Measurements from ENCODE around the gene CRACR2A.

Gene CRACR2A

GRCh38 chr12:3633396-3633795 lies 119.5 kb downstream of the CRACR2A start:
- TF ChIP-seq FOXP2 (optimal IDR thresholded peaks at IDR 0.05; ENCODE audit: borderline replicate concordance, extremely low read depth, extremely low read length, insufficient read depth) (no peak), TAF1 (IDR thresholded peaks at IDR 0.05; ENCODE audit: borderline replicate concordance, insufficient read depth, low read length) (no peak), POLR2AphosphoS5 (IDR thresholded peaks at IDR 0.05; ENCODE audit: low read depth, low read length) (no peak), SIN3A (IDR thresholded peaks at IDR 0.05; ENCODE audit: borderline replicate concordance, insufficient read depth, low read length) (no peak), REST (IDR thresholded peaks at IDR 0.05; ENCODE audit: insufficient read depth in 1 of 2, low read depth in 2 of 2, low read length in 2 of 2) (no peak)

GRCh38 chr12:3632754-3633153 lies 120.2 kb downstream of the CRACR2A start:
- TF ChIP-seq TAF1 (IDR thresholded peaks at IDR 0.05; ENCODE audit: borderline replicate concordance, insufficient read depth, low read length) (no peak), POLR2AphosphoS5 (IDR thresholded peaks at IDR 0.05; ENCODE audit: low read depth, low read length) (no peak)

GRCh38 chr12:3632256-3632655 lies 120.7 kb downstream of the CRACR2A start:
- TF ChIP-seq FOXP2 (optimal IDR thresholded peaks at IDR 0.05; ENCODE audit: borderline replicate concordance, extremely low read depth, extremely low read length, insufficient read depth) = no peak
- TF ChIP-seq POLR2AphosphoS5 (IDR thresholded peaks at IDR 0.05; ENCODE audit: low read depth, low read length) = no peak
- no peak for TF ChIP-seq REST (IDR thresholded peaks at IDR 0.05; ENCODE audit: insufficient read depth in 1 of 2, low read depth in 2 of 2, low read length in 2 of 2)
- no peak for TF ChIP-seq SIN3A (IDR thresholded peaks at IDR 0.05; ENCODE audit: borderline replicate concordance, insufficient read depth, low read length)
- TF ChIP-seq TAF1 (IDR thresholded peaks at IDR 0.05; ENCODE audit: borderline replicate concordance, insufficient read depth, low read length) = no peak

GRCh38 chr12:3631759-3632158 lies 121.2 kb downstream of the CRACR2A start:
- TF ChIP-seq FOXP2 (optimal IDR thresholded peaks at IDR 0.05; ENCODE audit: borderline replicate concordance, extremely low read depth, extremely low read length, insufficient read depth) (no peak), POLR2AphosphoS5 (IDR thresholded peaks at IDR 0.05; ENCODE audit: low read depth, low read length) (no peak), REST (IDR thresholded peaks at IDR 0.05; ENCODE audit: insufficient read depth in 1 of 2, low read depth in 2 of 2, low read length in 2 of 2) (no peak), SIN3A (IDR thresholded peaks at IDR 0.05; ENCODE audit: borderline replicate concordance, insufficient read depth, low read length) (no peak), TAF1 (IDR thresholded peaks at IDR 0.05; ENCODE audit: borderline replicate concordance, insufficient read depth, low read length) (no peak)

GRCh38 chr12:3631272-3631637 lies 121.7 kb downstream of the CRACR2A start:
- no peak for TF ChIP-seq REST (IDR thresholded peaks at IDR 0.05; ENCODE audit: insufficient read depth in 1 of 2, low read depth in 2 of 2, low read length in 2 of 2)
- TF ChIP-seq POLR2AphosphoS5 (IDR thresholded peaks at IDR 0.05; ENCODE audit: low read depth, low read length) = no peak
